ENCODE data around the gene PRRG3.

GRCh38 chrX:151699746-151700145 is 4.5 kb downstream of the PRRG3 start:
- TF ChIP-seq FOXA1 (IDR thresholded peaks at IDR 0.05), result no peak
- TF ChIP-seq NFRKB (IDR thresholded peaks at IDR 0.05), result no peak
- no peak for TF ChIP-seq BHLHE40 (IDR thresholded peaks at IDR 0.05; ENCODE audit: borderline replicate concordance)
- no peak for TF ChIP-seq FOXK2 (IDR thresholded peaks at IDR 0.05)
- no peak for TF ChIP-seq ARNT (IDR thresholded peaks at IDR 0.05)
- no peak for TF ChIP-seq SP1 (IDR thresholded peaks at IDR 0.05)
